ENCODE data around the gene BRSK1.

BRSK1 gene

DNA sequence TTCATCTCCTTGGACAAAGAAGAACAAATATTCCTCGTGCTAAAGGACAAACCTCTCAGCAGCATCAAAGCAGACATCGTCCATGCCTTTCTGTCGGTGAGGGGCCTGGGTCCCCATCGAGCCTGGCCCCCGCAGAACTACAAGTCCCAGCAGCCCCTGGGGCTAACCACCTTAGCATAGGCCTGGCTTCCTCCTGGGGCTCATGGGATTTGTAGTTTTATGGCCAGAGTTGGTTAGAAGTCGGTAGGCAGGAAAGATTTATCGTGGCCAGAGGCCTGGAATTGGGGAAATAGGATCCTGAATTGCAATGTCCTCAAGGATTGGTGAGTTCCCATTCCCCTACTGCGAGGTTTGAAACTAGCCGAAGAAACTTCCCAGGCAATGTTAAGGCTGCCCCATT, 21.7 kb downstream of the BRSK1 start:
- WGBS (ENCODE audit: insufficient coverage, insufficient read length) = no CpG with 5 or more reads among the region's 9 CpGs
- Histone ChIP-seq H3K4me3 (ENCODE audit: low read length) (no peak overlapping the region), H3K4me1 (ENCODE audit: control insufficient read depth, insufficient read depth, low read length) (no peaks in the 10 kb centered on the region), H3K27ac (ENCODE audit: low read length) (no peak overlapping the region), H3K36me3 (ENCODE audit: control insufficient read depth, insufficient read depth, low read length) (peaks cover 24% of the 10 kb centered on the region), H3K27me3 (ENCODE audit: control insufficient read depth, insufficient read depth, low read length) (no peaks in the 10 kb centered on the region), H3K9me3 (ENCODE audit: control insufficient read depth, insufficient read depth, low read length) (no peaks in the 10 kb centered on the region)
- DNase-seq (ENCODE audit: low read depth, low spot score) = no peak

- WGBS (ENCODE audit: insufficient coverage, insufficient read length) = no CpG with 5 or more reads among the region's 17 CpGs
- no peak overlapping the region for H3K4me3 ChIP-seq (ENCODE audit: low read length)
- H3K4me1 ChIP-seq (ENCODE audit: control insufficient read depth, insufficient read depth, low read length) = no peaks in the 10 kb centered on the region
Observed at GRCh38 chr19:55305983-55306562, 22.3 kb downstream of the BRSK1 start.

DNA sequence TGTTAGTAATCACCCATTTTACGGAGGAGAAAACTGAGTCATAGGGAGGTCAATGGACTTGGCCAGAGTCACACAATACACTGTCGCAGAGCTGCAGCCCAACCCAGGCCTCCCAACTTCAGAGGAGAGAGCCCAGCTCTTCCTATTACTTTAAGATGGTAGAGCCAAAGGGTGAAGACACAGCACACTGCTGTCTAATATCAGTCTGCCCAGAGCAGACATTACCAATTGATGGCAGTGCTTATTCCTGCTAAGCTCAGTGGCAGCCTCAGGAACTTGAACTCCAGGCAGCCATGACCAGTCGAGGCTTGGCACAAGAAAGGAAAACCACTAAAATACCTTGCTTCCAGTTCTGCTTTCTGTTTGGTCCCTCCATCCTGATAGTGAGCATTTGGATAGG, 22.9 kb downstream of the BRSK1 start:
- Histone ChIP-seq H3K27me3 (ENCODE audit: control insufficient read depth, insufficient read depth, low read length) (no peaks in the 10 kb centered on the region), H3K4me3 (ENCODE audit: low read length) (no peak overlapping the region), H3K4me1 (ENCODE audit: control insufficient read depth, insufficient read depth, low read length) (no peaks in the 10 kb centered on the region), H3K27ac (ENCODE audit: low read length) (no peak overlapping the region), H3K36me3 (ENCODE audit: control insufficient read depth, insufficient read depth, low read length) (peaks cover 24% of the 10 kb centered on the region), H3K9me3 (ENCODE audit: control insufficient read depth, insufficient read depth, low read length) (no peaks in the 10 kb centered on the region)
- WGBS (ENCODE audit: insufficient coverage, insufficient read length) = no CpG with 5 or more reads among the region's 3 CpGs
- no peak for DNase-seq (ENCODE audit: low read depth, low spot score)

More at GRCh38 chr19:55305983-55306562, 22.3 kb downstream of the BRSK1 start:
- Histone ChIP-seq H3K36me3 (ENCODE audit: control insufficient read depth, insufficient read depth, low read length) (peaks cover 24% of the 10 kb centered on the region), H3K27me3 (ENCODE audit: control insufficient read depth, insufficient read depth, low read length) (no peaks in the 10 kb centered on the region), H3K9me3 (ENCODE audit: control insufficient read depth, insufficient read depth, low read length) (no peaks in the 10 kb centered on the region), H3K27ac (ENCODE audit: low read length) (no peak overlapping the region)
- no peak for DNase-seq (ENCODE audit: low read depth, low spot score)

DNA sequence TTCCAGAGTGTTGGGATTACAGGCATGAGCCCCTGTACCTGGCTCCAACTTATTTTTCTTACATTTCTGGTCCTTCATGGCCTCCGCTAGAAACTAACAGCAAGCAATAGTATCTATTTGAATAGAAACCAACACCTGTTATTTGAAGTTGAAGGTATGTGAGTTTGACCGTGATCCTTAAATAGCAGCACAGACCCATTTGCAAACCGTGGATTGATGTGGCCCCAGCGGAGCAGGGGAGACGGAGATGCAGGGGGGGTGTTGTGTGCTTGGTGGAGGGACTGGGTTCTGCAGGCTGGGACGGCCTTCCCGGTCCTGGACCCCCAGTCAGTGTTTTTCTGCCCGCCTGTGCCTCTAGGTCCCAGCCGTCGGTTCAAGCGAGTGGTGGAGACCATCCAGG, 24.5 kb downstream of the BRSK1 start:
- Histone ChIP-seq H3K27me3 (ENCODE audit: control insufficient read depth, insufficient read depth, low read length) (no peaks in the 10 kb centered on the region), H3K4me3 (ENCODE audit: low read length) (no peak overlapping the region), H3K36me3 (ENCODE audit: control insufficient read depth, insufficient read depth, low read length) (peaks cover 23% of the 10 kb centered on the region), H3K27ac (ENCODE audit: low read length) (no peak overlapping the region), H3K9me3 (ENCODE audit: control insufficient read depth, insufficient read depth, low read length) (no peaks in the 10 kb centered on the region), H3K4me1 (ENCODE audit: control insufficient read depth, insufficient read depth, low read length) (no peaks in the 10 kb centered on the region)
- no CpG with 5 or more reads among the region's 11 CpGs for WGBS (ENCODE audit: insufficient coverage, insufficient read length)
- DNase-seq (ENCODE audit: low read depth, low spot score) = no peak

DNA sequence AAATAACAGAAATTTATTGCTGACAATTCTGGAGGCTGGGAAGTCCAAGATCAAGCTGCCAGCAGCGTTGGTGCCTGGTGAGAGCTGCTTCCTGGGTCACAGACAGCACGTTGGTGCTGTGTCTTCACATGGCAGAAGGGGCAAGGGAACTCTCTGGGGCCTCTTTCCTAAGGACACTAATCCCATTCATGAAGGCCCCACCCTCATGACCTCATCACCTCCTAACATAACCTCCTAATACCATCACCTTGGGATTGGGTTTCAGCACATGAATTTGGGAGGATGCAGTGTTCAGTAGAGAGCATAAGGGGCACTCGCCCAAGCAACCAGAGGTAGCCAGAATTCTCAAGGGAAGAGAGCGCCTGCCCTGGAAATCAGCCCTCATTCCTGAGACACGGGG, 25.7 kb downstream of the BRSK1 start:
- Histone ChIP-seq H3K4me3 (ENCODE audit: low read length) (no peak overlapping the region), H3K27ac (ENCODE audit: low read length) (no peak overlapping the region), H3K9me3 (ENCODE audit: control insufficient read depth, insufficient read depth, low read length) (no peaks in the 10 kb centered on the region), H3K4me1 (ENCODE audit: control insufficient read depth, insufficient read depth, low read length) (no peaks in the 10 kb centered on the region), H3K36me3 (ENCODE audit: control insufficient read depth, insufficient read depth, low read length) (peaks cover 19% of the 10 kb centered on the region), H3K27me3 (ENCODE audit: control insufficient read depth, insufficient read depth, low read length) (no peaks in the 10 kb centered on the region)
- WGBS (ENCODE audit: insufficient coverage, insufficient read length) = no CpG with 5 or more reads among the region's 5 CpGs
- no peak for DNase-seq (ENCODE audit: low read depth, low spot score)

GRCh38 chr19:55310498-55310897, 26.7 kb downstream of the BRSK1 start:
- H3K27me3 ChIP-seq (ENCODE audit: control insufficient read depth, insufficient read depth, low read length) = no peaks in the 10 kb centered on the region
- no CpG with 5 or more reads among the region's 7 CpGs for WGBS (ENCODE audit: insufficient coverage, insufficient read length)
- no peaks in the 10 kb centered on the region for H3K4me1 ChIP-seq (ENCODE audit: control insufficient read depth, insufficient read depth, low read length)
- H3K27ac ChIP-seq (ENCODE audit: low read length) = no peak overlapping the region
- H3K4me3 ChIP-seq (ENCODE audit: low read length) = no peak overlapping the region
- H3K36me3 ChIP-seq (ENCODE audit: control insufficient read depth, insufficient read depth, low read length) = peaks cover 19% of the 10 kb centered on the region
- DNase-seq (ENCODE audit: low read depth, low spot score) = no peak
- H3K9me3 ChIP-seq (ENCODE audit: control insufficient read depth, insufficient read depth, low read length) = no peaks in the 10 kb centered on the region

DNA sequence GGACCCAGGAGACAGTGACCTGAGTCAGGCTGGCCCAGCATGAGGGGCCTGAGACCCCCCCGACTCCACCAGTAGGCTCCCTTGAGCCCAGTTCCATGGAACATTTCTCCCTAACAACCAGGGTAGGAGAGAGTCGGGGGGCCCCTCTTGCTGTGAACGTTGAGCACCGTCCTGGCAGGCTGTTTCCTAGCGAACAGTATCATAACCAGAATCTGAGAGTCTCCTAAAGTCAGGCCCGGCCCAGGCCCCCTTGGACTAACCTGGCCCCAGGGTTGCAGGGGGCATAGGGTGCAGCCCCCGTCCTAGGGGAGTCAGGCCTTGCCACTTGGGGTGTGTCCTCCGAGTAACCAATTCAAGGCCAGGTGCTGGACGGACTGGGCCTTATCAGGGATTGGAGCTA, 27.6 kb downstream of the BRSK1 start:
- no peak overlapping the region for H3K27ac ChIP-seq (ENCODE audit: low read length)
- H3K27me3 ChIP-seq (ENCODE audit: control insufficient read depth, insufficient read depth, low read length) = no peaks in the 10 kb centered on the region
- H3K4me1 ChIP-seq (ENCODE audit: control insufficient read depth, insufficient read depth, low read length) = no peaks in the 10 kb centered on the region
- WGBS (ENCODE audit: insufficient coverage, insufficient read length) = no CpG with 5 or more reads among the region's 9 CpGs
- no peak for DNase-seq (ENCODE audit: low read depth, low spot score)
- H3K36me3 ChIP-seq (ENCODE audit: control insufficient read depth, insufficient read depth, low read length) = peaks cover 15% of the 10 kb centered on the region
- no peak overlapping the region for H3K4me3 ChIP-seq (ENCODE audit: low read length)
- H3K9me3 ChIP-seq (ENCODE audit: control insufficient read depth, insufficient read depth, low read length) = no peaks in the 10 kb centered on the region

DNA sequence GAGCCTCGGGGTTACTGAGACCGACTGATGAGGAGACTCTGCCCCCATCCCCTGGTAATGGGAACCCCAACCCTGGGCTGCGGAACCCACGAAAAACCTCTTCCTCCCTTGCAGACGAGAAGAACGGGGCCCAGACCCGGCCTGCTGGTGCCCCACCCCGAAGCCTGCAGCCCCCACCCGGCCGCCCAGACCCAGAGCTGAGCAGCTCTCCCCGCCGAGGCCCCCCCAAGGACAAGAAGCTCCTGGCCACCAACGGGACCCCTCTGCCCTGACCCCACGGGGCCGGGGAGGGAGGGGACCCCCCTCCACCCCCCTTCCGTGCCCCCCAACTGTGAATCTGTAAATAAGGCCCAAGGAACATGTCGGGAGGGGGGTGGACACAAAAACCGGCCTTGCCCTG, 28.0 kb downstream of the BRSK1 start:
- no peak overlapping the region for H3K27ac ChIP-seq (ENCODE audit: low read length)
- H3K9me3 ChIP-seq (ENCODE audit: control insufficient read depth, insufficient read depth, low read length) = no peaks in the 10 kb centered on the region
- H3K4me1 ChIP-seq (ENCODE audit: control insufficient read depth, insufficient read depth, low read length) = no peaks in the 10 kb centered on the region

DNA sequence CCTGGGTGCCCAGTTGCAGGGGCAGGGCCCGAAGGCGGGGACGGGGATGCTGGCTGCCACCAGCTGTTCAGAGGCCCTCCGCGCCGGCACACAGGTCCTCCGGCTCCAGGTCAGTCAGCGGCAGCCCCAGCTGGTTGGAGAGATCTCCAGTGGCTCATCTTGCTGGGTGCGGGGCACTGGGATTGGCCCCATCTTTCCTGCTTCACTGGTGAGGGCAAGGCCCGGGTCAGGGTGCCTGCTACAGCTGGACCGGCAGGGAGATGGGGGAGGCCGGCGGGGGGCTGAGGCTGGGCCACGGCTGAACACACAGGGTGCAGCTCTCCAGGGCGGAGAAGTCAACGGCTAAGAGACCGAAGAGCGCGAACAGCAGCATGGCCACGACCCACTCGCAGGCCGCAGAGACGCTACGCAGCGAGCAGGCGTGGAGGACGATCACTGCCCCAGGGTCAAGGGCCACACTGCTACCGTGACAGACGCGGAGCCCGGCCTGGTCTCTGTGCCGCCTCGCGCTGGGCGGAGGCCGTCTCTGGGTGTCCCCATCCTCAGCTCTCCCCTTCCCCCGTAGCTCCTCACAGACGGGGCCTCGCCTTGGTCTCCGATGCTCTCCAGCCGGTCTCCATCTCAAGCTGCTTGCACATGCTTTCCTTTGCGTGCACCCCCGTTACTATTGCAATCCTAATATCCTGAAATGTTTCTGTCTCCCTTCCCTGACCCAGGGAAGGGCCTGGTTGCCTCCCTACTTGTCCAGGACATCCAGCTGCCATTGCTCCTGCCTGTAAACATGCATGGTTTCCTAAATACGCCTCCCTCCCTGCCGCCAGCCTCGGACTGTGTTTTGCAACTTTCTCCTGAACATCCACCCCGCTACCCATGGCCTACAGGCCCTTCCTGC, 29.1 kb downstream of the BRSK1 start:
- no CpG with 5 or more reads among the region's 47 CpGs for WGBS (ENCODE audit: insufficient coverage, insufficient read length)
- no peaks in the 10 kb centered on the region for H3K27me3 ChIP-seq (ENCODE audit: control insufficient read depth, insufficient read depth, low read length)

More for the DNA sequence above, 28.0 kb downstream of the BRSK1 start:
- H3K27me3 ChIP-seq (ENCODE audit: control insufficient read depth, insufficient read depth, low read length) = no peaks in the 10 kb centered on the region
- H3K36me3 ChIP-seq (ENCODE audit: control insufficient read depth, insufficient read depth, low read length) = peaks cover 11% of the 10 kb centered on the region
- H3K4me3 ChIP-seq (ENCODE audit: low read length) = no peak overlapping the region
- no CpG with 5 or more reads among the region's 18 CpGs for WGBS (ENCODE audit: insufficient coverage, insufficient read length)
- DNase-seq (ENCODE audit: low read depth, low spot score) = no peak

DNA sequence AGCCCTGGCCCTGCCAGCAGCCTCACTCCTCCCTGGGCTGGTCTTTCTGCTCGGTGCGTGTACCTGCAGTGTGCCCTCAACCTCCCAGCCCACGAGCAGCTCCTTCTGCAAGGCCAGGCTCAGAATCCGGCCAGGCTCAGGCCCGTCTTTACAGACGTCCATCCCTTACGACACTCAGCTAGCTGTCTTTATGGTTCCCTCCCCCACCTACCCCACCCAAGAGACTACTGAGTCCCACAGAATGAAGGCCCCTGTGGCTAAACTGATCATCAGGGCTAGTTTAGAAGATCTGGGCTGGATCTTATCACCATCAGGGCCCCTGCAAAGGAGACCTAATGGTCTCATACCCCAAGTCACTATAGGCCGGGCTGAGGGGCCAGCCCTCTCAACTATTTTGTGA, 30.6 kb downstream of the BRSK1 start:
- Histone ChIP-seq H3K27ac (ENCODE audit: low read length) (no peak overlapping the region), H3K27me3 (ENCODE audit: control insufficient read depth, insufficient read depth, low read length) (no peaks in the 10 kb centered on the region), H3K4me3 (ENCODE audit: low read length) (no peak overlapping the region), H3K4me1 (ENCODE audit: control insufficient read depth, insufficient read depth, low read length) (no peaks in the 10 kb centered on the region), H3K36me3 (ENCODE audit: control insufficient read depth, insufficient read depth, low read length) (peaks cover 5% of the 10 kb centered on the region), H3K9me3 (ENCODE audit: control insufficient read depth, insufficient read depth, low read length) (no peaks in the 10 kb centered on the region)
- WGBS (ENCODE audit: insufficient coverage, insufficient read length) = no CpG with 5 or more reads among the region's 8 CpGs
- DNase-seq (ENCODE audit: low read depth, low spot score) = no peak

More for the DNA sequence above, 29.1 kb downstream of the BRSK1 start:
- Histone ChIP-seq H3K9me3 (ENCODE audit: control insufficient read depth, insufficient read depth, low read length) (no peaks in the 10 kb centered on the region), H3K27ac (ENCODE audit: low read length) (no peak overlapping the region), H3K4me1 (ENCODE audit: control insufficient read depth, insufficient read depth, low read length) (no peaks in the 10 kb centered on the region), H3K4me3 (ENCODE audit: low read length) (no peak overlapping the region), H3K36me3 (ENCODE audit: control insufficient read depth, insufficient read depth, low read length) (peaks cover 7% of the 10 kb centered on the region)
- DNase-seq (ENCODE audit: low read depth, low spot score) = no peak

Measured in iPS DF 6.9 (cell line).